Memory B cell (primary cell): ENCODE measurements around the gene OR6N1.

Experiments used
- ATAC-seq: fragments of 150-1000 bp; cut with Tn5 transposase; 2 replicates; pipeline ENCODE4 v1.10.0; 2021; ENCODE audit warnings: low read depth, mild to moderate bottlenecking, moderate library complexity
- DNase-seq, 2 donors: peaks; one replicate each; pipeline ENCODE4 v3.0.0; 2022; ENCODE audit warnings: low spot score in 2 of 2
- H3K27ac Mint-ChIP-seq: one replicate; pipeline ENCODE4 v1.8.0; 2022; ENCODE audit warnings: mild to moderate bottlenecking, moderate library complexity, mixed read lengths
- H3K27me3 Mint-ChIP-seq: one replicate; pipeline ENCODE4 v1.8.0; 2022; ENCODE audit warnings: mixed read lengths
- H3K36me3 Mint-ChIP-seq: one replicate; pipeline ENCODE4 v1.8.0; 2022; ENCODE audit warnings: mild to moderate bottlenecking, mixed read lengths
- H3K4me1 Mint-ChIP-seq: one replicate; pipeline ENCODE4 v1.8.0; 2022; ENCODE audit warnings: mixed read lengths
- H3K4me3 Mint-ChIP-seq: one replicate; pipeline ENCODE4 v1.8.0; 2022; ENCODE audit warnings: mild to moderate bottlenecking, moderate library complexity, mixed read lengths
- H3K9me3 Mint-ChIP-seq: one replicate; pipeline ENCODE4 v1.8.0; 2022; ENCODE audit warnings: mixed read lengths

OR6N1 gene

DNA sequence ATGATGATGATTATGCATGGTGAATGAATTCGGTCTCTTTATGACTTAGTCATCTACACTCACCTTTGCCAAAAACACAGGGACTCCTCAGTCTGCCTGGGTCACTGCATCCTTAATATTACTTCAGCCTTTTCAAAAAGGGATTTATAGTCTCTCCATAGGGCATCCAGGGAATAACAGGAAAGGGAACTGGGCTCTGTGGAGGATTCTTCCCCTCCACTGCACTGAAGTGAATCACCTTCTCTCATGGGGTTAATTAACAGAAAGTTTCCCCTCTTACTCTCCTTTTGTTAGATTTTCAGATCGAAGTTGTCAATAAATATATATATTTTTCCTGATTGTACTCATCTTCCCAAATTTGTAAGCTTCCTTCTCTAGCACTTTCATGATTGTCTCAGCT is 51.4 kb downstream of the OR6N1 start, which contains the start of gene OR6K3:
Gene OR6K3 (minus strand): TSS at position 101 of the 400 bp plus-strand sequence. CDS start 2,605 bp downstream, outside the sequence.
- DNase-seq: no peak
- no peak for ATAC-seq
- Mint-ChIP-seq H3K4me3 (no peak within 1 kb of the TSS), H3K27me3 (peaks cover 21% of the 10 kb centered on the region), H3K27ac (no peak within 1 kb of the TSS), H3K9me3 (no peaks in the 10 kb centered on the region), H3K4me1 (no peaks in the 10 kb centered on the region), H3K36me3 (no peaks in the 10 kb centered on the region)

DNA sequence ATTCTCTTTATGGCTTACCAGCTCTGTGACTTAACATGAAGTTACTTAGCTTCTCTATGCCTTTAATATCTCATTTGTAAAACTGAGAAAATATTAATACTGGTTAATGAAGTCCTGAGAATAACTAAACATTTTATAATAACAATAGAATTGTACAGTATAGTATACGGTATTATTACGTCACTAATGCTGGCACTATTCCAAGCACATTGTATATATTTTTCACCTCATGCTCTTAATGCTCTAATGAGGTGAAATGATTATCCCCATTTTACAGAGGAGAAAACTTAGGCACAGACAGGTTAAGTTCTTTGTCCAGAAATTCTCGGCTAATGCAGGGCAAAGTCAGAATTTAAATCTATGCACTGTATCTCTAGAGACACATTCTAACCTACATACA is 52.3 kb downstream of the OR6N1 start:
- ATAC-seq (no peak), DNase-seq (no peak)
- no peaks in the 10 kb centered on the region for H3K9me3 Mint-ChIP-seq
- H3K4me1 Mint-ChIP-seq: no peaks in the 10 kb centered on the region
- no peaks in the 10 kb centered on the region for H3K36me3 Mint-ChIP-seq
- H3K27me3 Mint-ChIP-seq: peaks cover 20% of the 10 kb centered on the region
- H3K4me3 Mint-ChIP-seq: no peak overlapping the region
- H3K27ac Mint-ChIP-seq: no peak overlapping the region

DNA sequence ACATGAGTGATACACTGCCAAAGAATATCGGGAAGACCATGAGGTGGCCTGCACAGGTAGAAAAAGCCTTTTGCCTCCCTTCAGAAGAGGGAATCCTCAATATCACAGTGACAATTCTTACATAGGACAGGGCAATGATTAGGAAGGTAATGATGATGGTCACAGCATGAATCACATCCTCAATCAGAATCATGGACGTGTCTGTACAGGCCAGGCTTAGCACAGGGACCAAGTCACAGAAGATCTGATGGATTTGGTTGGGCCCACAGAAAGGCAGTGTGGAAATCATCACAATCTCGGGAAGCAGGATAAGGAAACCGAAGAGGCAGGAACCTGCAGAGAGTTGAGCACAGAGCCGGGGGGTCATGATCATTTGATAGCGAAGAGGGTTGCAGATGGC is 54.7 kb downstream of the OR6N1 start:
- H3K4me1 Mint-ChIP-seq: no peaks in the 10 kb centered on the region
- ATAC-seq (no peak), DNase-seq (no peak)
- no peak overlapping the region for H3K27ac Mint-ChIP-seq
- peaks cover 13% of the 10 kb centered on the region for H3K27me3 Mint-ChIP-seq
- no peaks in the 10 kb centered on the region for H3K9me3 Mint-ChIP-seq
- H3K36me3 Mint-ChIP-seq: no peaks in the 10 kb centered on the region
- no peak overlapping the region for H3K4me3 Mint-ChIP-seq

DNA sequence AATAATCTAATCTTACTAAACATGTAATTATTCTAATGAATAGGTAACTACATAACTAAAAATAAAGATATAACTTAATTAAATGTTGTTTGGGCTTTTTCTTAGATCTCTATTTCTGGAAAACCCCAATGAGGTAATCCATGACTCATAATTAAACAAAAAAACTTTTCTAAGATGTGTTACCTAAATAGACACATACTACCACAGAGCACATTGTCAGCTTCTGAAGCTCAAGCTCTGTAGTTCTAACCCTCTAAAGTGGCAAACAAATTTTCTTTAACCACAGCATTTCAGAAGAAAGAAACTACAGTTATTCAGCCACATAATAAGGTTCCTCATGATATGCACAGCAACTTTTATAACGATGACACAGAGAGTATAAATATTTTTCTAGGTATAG is 55.7 kb downstream of the OR6N1 start:
- no peak overlapping the region for H3K4me3 Mint-ChIP-seq
- H3K27ac Mint-ChIP-seq: no peak overlapping the region
- no peak for ATAC-seq

DNA sequence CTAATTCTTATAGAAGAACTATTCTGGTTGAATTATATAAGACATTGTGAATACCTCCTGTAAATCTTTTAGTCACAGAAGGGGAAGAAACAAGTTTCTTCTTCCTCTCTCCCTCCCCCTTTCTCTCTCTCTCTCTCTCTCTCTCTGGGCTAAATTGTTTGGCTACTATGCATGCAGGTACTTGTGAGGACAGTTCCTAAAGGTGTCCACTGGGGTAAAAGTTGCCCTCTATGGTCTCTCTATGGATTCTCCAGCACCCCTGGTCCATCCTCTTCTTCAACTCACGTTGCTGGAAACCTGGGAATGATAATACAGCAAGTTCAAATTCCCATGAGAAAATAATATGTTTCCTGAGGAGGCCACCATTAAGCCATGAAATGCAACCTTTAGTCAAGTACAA is 57.2 kb downstream of the OR6N1 start:
- H3K4me1 Mint-ChIP-seq: no peaks in the 10 kb centered on the region
- peaks cover 15% of the 10 kb centered on the region for H3K27me3 Mint-ChIP-seq
- no peaks in the 10 kb centered on the region for H3K9me3 Mint-ChIP-seq
- no peak for ATAC-seq
- H3K4me3 Mint-ChIP-seq: no peak overlapping the region
- DNase-seq: no peak
- no peak overlapping the region for H3K27ac Mint-ChIP-seq
- no peaks in the 10 kb centered on the region for H3K36me3 Mint-ChIP-seq

More for the DNA sequence above, 55.7 kb downstream of the OR6N1 start:
- Mint-ChIP-seq H3K36me3 (no peaks in the 10 kb centered on the region), H3K27me3 (peaks cover 13% of the 10 kb centered on the region), H3K4me1 (no peaks in the 10 kb centered on the region), H3K9me3 (no peaks in the 10 kb centered on the region)
- DNase-seq: no peak
